ENCODE measurements around the gene PGRMC1.

GRCh38 chrX:119194621-119195020, 41.5 kb upstream of the PGRMC1 start:
- no peak for TF ChIP-seq CTCF (IDR thresholded peaks at IDR 0.05)
- TF ChIP-seq EZH2 (IDR thresholded peaks at IDR 0.05; ENCODE audit: borderline replicate concordance, insufficient read depth, low read depth, low read length, poor library complexity, severe bottlenecking): no peak
